Mucosa of rectum (tissue), 2 donors: ENCODE results near the gene SEPTIN7.

ENCODE experiments used
- H3K27ac ChIP-seq, 2 donors: one replicate each; pipeline ENCODE4 v1.7.0; 2013; ENCODE audit warnings: inconsistent platforms in 2 of 2, low read depth in 2 of 2, low read length in 2 of 2
- H3K27me3 ChIP-seq, 2 donors: one replicate each; pipeline ENCODE4 v1.7.0; 2013; ENCODE audit warnings: low read length in 2 of 2; ENCODE audit not compliant: control insufficient read depth in 2 of 2, insufficient read depth in 2 of 2
- H3K36me3 ChIP-seq, 2 donors: one replicate each; pipeline ENCODE4 v1.7.0; 2013; ENCODE audit warnings: low read length in 2 of 2; ENCODE audit not compliant: control insufficient read depth in 2 of 2, insufficient read depth in 2 of 2
- H3K4me1 ChIP-seq, 2 donors: one replicate each; pipeline ENCODE4 v1.7.0; 2013; ENCODE audit warnings: low read length in 2 of 2, mild to moderate bottlenecking in 1 of 2; ENCODE audit not compliant: control insufficient read depth in 2 of 2, insufficient read depth in 2 of 2
- H3K4me3 ChIP-seq, 2 donors: one replicate each; pipeline ENCODE4 v1.7.0; 2013; ENCODE audit warnings: low read length in 2 of 2
- H3K9ac ChIP-seq, 2 donors: one replicate each; pipeline ENCODE4 v1.7.0; 2013; ENCODE audit warnings: low read length in 2 of 2, low read depth in 1 of 2, mild to moderate bottlenecking in 1 of 2
- H3K9me3 ChIP-seq, 2 donors: one replicate each; pipeline ENCODE4 v1.7.0; 2013; ENCODE audit warnings: low read length in 2 of 2; ENCODE audit not compliant: control insufficient read depth in 2 of 2
- donor health status: healthy.
- donor health status: Normal muscosa, but diverticular disease.

SEPTIN7 gene

DNA sequence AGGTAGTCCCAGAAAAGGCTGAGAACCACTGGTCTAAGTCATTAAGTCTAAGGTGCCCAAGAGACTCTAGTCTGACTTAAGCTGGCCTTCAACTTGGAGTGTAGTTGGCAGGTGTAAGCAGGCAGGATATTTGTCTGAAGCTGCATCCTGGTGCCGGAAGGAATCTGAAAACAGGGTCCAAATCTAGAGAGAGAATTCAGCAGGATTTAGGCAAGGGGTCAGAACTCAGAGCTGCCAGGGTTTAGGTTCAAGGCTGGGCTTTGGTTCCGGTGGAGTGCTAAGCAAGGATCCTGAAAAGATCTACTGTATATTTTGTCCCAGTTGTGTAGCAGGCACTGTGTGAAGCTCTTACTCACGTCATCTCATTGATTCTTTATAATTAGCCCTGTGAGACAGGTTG, 16.5 kb upstream of the SEPTIN7 start:
- Histone ChIP-seq H3K27ac (no peak overlapping the region), H3K36me3 (no peaks in the 10 kb centered on the region), H3K27me3 (no peaks in the 10 kb centered on the region), H3K4me3 (no peak overlapping the region), H3K4me1 (no peaks in the 10 kb centered on the region), H3K9me3 (no peaks in the 10 kb centered on the region), H3K9ac (no peak overlapping the region)

DNA sequence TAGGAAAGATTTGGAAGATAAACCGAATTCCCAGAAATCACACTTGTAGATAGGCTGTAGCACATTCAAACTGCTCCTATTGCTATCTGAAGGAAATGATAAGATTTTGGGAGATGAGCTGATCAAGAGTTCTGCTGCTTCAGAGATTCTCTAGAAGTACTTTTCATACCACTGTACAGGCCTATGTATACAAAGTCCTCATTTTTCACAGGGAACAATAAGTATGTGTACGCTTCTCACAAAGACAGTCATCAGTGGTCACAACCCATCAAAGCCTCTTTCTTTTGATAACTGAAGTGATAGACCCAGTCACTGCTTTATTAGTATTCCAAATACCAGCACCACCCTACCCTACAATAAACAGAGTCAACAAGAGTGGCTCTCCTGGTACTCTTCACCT, 15.6 kb upstream of the SEPTIN7 start:
- no peaks in the 10 kb centered on the region for H3K4me1 ChIP-seq
- no peak overlapping the region for H3K27ac ChIP-seq
- no peak overlapping the region for H3K4me3 ChIP-seq
- H3K9ac ChIP-seq: no peak overlapping the region
- H3K27me3 ChIP-seq: no peaks in the 10 kb centered on the region
- no peaks in the 10 kb centered on the region for H3K36me3 ChIP-seq
- H3K9me3 ChIP-seq: no peaks in the 10 kb centered on the region

DNA sequence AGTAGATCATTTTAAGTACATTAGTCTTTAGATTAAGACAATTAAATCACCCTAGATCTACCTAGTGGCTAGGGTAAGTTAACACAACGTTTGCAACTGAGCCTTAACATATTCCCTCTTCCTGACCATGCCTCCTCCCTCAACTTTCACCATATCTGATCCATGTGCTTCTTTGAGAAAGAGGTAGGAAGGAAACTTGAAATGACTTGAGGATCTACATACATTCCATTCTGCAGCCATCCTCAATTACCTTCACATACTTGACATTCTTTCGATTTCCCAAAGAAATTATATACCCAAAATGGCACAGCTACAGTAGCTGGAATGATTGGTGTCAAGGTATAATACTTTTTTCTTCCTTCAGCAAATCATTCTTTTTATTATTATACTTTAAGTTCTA, 12.9 kb upstream of the SEPTIN7 start:
- Histone ChIP-seq H3K36me3 (no peaks in the 10 kb centered on the region), H3K4me3 (no peak overlapping the region), H3K9ac (no peak overlapping the region), H3K27me3 (no peaks in the 10 kb centered on the region), H3K9me3 (no peaks in the 10 kb centered on the region), H3K4me1 (no peaks in the 10 kb centered on the region), H3K27ac (no peak overlapping the region)

DNA sequence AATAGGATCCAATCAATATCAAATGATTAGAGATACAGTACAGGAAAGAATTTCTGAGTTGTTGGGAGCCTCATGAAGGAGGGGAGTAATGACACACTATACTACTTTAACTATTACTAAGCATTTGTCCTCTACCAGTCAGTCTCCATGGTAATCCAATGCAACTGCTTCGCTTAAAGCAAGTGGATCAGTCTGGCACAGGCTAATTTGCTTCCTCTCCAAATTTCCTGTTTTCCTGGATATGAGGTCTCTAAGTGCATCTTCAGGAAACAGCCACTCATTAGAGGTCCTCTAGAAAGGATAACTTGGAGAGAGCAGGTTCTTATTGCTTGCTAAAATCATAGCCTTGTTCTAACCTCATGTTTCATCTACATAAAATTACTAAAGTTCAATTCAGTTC, 8.4 kb upstream of the SEPTIN7 start:
- Histone ChIP-seq H3K36me3 (no peaks in the 10 kb centered on the region), H3K9me3 (no peaks in the 10 kb centered on the region), H3K27ac (no peak overlapping the region), H3K9ac (no peak overlapping the region), H3K4me1 (no peaks in the 10 kb centered on the region), H3K4me3 (no peak overlapping the region), H3K27me3 (no peaks in the 10 kb centered on the region)

DNA sequence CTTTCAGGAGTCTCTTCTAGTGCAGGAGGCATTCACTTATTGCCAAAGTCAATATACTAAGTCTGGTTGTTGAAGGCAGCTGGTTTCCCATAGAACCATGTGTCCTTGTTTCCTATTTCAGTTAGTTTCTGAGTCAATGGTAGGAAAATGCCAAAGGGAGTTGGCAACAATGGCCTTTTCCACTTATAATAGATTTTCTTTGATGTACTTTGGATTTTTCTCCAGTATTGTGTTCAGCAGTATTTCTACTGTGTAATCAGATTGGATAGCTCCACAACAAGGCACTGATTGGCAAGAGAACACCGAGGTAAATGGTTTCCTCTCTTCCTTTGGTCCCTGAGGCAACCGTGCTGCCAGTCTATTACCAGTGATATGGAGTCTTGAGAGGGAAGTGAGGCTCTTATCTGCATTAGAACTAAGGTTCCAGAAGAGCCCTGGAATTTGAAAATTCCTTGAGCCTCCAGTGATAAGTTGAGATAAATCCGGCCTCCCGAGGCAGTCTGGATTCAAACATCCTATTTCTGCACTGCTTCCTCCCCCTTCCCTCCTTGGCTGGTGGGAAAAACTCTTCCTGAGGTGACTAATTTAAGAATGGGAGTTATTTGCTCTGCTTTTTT, 7.9 kb upstream of the SEPTIN7 start:
- Histone ChIP-seq H3K9ac (no peak overlapping the region), H3K4me3 (no peak overlapping the region), H3K4me1 (no peaks in the 10 kb centered on the region), H3K27me3 (no peaks in the 10 kb centered on the region), H3K27ac (no peak overlapping the region), H3K36me3 (no peaks in the 10 kb centered on the region), H3K9me3 (no peaks in the 10 kb centered on the region)

DNA sequence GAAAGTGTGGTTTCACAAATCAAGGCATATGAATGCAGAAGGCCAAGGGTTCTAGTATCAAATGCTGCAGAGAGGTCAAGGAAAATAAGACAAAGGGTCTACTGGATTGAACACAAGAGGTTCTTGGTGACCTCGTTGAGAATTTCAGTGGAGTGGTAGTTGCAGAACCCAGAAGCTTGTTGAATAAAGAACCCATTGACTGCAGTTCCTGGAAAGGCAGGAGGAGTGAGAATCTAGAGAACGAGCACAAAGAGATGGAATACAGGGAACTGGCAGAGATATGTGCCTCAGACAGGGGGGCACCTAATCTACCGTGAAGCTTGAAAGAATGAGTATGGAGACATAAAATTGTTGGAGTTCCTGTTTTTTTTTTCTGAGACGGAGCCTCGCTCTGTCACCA, 3.5 kb upstream of the SEPTIN7 start:
- Histone ChIP-seq H3K9me3 (no peaks in the 10 kb centered on the region), H3K27me3 (no peaks in the 10 kb centered on the region), H3K4me3 (no peak overlapping the region), H3K4me1 (peaks cover 2 to 7% of the 10 kb centered on the region in 2 donors), H3K36me3 (no peaks in the 10 kb centered on the region), H3K27ac (no peak overlapping the region), H3K9ac (no peak overlapping the region)

DNA sequence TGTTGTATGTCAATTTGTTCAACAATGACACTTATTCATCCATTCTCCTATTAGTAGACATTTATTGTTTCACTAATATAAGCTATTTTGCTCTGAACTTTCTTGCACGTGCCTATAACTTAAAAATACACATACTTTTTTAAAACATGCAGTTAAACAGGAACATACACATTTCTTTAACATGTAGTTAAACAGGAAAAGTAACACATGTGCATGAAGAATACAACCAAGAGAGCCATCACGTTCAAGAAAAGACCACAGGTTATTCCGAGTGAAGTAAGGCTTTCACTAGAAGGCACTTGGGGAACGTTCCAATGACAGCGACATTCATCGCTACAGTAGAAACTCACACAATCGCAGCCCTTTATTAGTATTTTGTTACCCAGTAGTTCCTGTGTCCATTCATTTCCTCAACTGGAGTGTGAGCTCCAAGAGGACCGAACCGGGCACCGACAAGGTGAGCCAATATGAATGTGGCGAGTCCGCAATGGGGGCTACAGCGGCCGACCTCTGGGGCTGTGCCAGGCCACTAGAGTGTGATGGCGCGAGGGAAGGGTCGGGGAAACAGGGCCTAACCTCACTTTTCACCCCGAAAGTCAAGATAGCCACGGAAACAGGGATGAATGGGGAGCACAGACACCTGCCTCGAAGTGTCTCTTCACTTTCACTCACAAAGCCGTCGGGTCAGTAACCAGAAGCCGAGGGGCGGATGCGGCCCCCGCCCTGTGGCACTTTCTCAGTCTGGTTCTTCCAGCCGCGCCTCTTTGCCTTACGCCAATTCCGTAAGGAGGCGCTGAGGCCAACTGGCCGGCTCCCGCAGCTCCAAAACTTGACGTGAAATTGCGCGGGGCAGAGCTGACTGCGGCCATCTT, 775 bp upstream of the SEPTIN7 start:
- Histone ChIP-seq H3K9me3 (no peaks in the 10 kb centered on the region), H3K36me3 (no peaks in the 10 kb centered on the region), H3K27me3 (no peaks in the 10 kb centered on the region), H3K4me1 (peaks cover 5 to 13% of the 10 kb centered on the region in 2 donors), H3K9ac (peak overlapping the region; percentile 77 to 90), H3K4me3 (peak overlapping the region; percentile 93 to 96), H3K27ac (peak overlapping the region; percentile 98)

DNA sequence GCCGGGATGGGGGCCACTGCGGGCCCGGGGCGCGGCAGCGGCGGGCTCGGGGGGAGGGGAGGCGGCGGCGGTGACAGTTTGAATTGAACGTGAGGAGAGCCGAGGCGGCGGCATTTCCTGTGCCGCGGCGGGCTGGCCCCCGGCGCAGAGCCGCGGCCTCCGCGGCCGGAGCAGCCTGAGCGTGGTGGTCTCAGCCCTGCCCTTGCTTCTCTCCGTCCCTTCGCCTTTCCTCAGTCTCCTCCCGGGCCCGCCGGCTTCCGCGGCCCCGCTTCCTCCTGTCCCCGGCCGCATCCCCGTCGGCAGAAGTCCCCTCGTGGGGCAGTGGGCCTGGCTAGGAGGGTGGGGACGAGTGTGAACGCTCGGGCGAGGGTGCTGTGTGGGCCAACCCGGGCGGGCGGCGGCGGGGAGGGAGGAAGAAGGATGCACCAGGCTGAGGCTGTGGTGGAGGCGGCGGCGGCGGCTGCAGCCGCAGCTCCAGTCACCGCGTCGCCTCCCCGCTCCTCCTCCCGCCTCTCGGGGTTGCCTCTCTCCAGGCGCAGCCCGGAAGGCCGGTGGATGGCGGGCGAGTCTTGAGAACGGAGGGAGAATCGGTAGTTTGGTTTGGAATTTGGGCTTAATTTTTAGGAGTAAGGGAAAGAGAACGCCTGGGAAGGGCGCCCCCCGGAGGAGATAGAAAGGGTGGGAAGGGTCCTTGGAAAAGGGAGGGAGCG, 690 bp downstream of the SEPTIN7 start:
- H3K9me3 ChIP-seq: no peaks in the 10 kb centered on the region
- no peaks in the 10 kb centered on the region for H3K27me3 ChIP-seq
- peak overlapping the region; percentile 93 to 96 for H3K4me3 ChIP-seq
- H3K36me3 ChIP-seq: no peaks in the 10 kb centered on the region
- H3K9ac ChIP-seq: peak overlapping the region; percentile 77 to 88
- H3K4me1 ChIP-seq: peaks cover 5 to 13% of the 10 kb centered on the region in 2 donors
- peak overlapping the region; percentile 98 for H3K27ac ChIP-seq

DNA sequence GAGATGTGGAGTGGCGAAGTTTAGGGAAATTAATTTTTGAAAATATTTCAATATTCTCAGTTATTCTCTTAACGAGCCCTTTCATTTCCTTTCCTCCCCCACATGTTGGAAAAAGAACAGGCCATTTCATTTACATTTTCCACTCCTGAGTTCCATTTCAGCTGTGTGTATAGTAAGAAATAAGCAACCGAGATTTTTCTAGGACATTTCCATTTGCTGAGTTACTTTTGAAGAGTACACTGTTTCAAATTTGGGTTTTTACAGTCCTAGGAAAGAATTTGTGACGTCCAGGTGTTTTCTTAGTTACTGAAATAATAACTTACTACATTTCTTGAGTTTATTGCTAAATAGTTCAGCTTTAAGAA, 1.2 kb downstream of the SEPTIN7 start:
- Histone ChIP-seq H3K9me3 (no peaks in the 10 kb centered on the region), H3K36me3 (no peaks in the 10 kb centered on the region), H3K27me3 (no peaks in the 10 kb centered on the region), H3K4me3 (peak overlapping the region; percentile 93 to 96), H3K4me1 (peaks cover 5 to 13% of the 10 kb centered on the region in 2 donors), H3K27ac (peak overlapping the region; percentile 98), H3K9ac (peak overlapping the region; percentile 77 to 88)

DNA sequence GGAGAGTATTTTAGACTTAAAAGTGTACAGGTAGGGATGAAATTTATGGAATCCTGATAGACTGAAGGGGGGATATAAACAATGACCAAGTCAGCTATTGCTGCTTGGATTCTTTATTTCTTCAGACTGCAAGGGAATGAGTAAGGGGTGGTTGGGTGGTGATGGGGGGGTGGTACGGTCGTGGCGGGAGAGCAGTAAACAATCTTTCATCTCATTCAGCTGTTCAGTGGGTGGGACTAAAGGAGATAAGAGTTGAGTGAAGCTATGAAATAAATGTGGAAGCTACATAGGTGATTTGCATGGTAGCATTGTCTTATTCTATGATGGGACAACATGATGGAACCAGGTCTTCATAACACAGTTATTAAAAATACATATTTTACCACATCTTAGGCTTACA, 1.8 kb downstream of the SEPTIN7 start:
- H3K4me3 ChIP-seq: peak overlapping the region; percentile 93 to 96
- peak overlapping the region in 1 of 2 donors; percentile 98 for H3K27ac ChIP-seq
- no peaks in the 10 kb centered on the region for H3K36me3 ChIP-seq
- H3K9ac ChIP-seq: peak overlapping the region in 1 of 2 donors; percentile 77
- H3K9me3 ChIP-seq: no peaks in the 10 kb centered on the region
- H3K4me1 ChIP-seq: peaks cover 5 to 13% of the 10 kb centered on the region in 2 donors
- no peaks in the 10 kb centered on the region for H3K27me3 ChIP-seq
